OCI-LY1 (cell line): ENCODE results near the gene ZNF521.

Experiments used
- H2AFZ ChIP-seq: fragments of 200-600 bp; sonication (generic), shearing (Covaris generic); 2 replicates; pipeline ENCODE4 v1.6.0; 2014; ENCODE audit warnings: antibody characterized with exemption, mild to moderate bottlenecking, low read length
- H3F3A ChIP-seq: fragments of 200-600 bp; sonication (generic), shearing (Covaris generic); 2 replicates; pipeline ENCODE4 v1.6.0; 2014; ENCODE audit warnings: mild to moderate bottlenecking, antibody characterized with exemption, low read length, moderate library complexity; ENCODE audit not compliant: insufficient read depth
- H3K27ac ChIP-seq: fragments of 200-600 bp; sonication (generic); 2 replicates; pipeline ENCODE4 v1.5.1; 2014; ENCODE audit warnings: low read length, mixed run types, mild to moderate bottlenecking, low read depth; ENCODE audit not compliant: poor library complexity, severe bottlenecking
- H3K27me3 ChIP-seq: fragments of 200-600 bp; sonication (generic); 2 replicates; pipeline ENCODE4 v1.6.0; 2014; ENCODE audit warnings: antibody characterized with exemption, mild to moderate bottlenecking, low read length, moderate library complexity; ENCODE audit not compliant: insufficient read depth
- H3K36me3 ChIP-seq: fragments of 200-600 bp; sonication (generic); 2 replicates; pipeline ENCODE4 v1.6.1; 2014; ENCODE audit warnings: mild to moderate bottlenecking, antibody characterized with exemption, low read length, moderate library complexity, mixed read lengths; ENCODE audit not compliant: insufficient read depth
- H3K4me1 ChIP-seq: fragments of 200-600 bp; sonication (generic); 2 replicates; pipeline ENCODE4 v1.5.1; 2014; ENCODE audit warnings: mild to moderate bottlenecking, low read length, moderate library complexity; ENCODE audit not compliant: insufficient read depth, severe bottlenecking
- H3K4me2 ChIP-seq: fragments of 200-600 bp; sonication (generic), shearing (Covaris generic); 2 replicates; pipeline ENCODE4 v1.6.1; 2014; ENCODE audit warnings: low read length
- H3K4me3 ChIP-seq: fragments of 200-600 bp; sonication (generic); 2 replicates; pipeline ENCODE4 v1.5.1; 2014; ENCODE audit warnings: low read length, low read depth, mild to moderate bottlenecking, mixed read lengths; ENCODE audit not compliant: poor library complexity, severe bottlenecking
- H3K79me2 ChIP-seq: fragments of 200-600 bp; shearing (Covaris generic); 2 replicates; pipeline ENCODE4 v1.6.1; 2016; ENCODE audit warnings: mixed run types, low read length, mixed read lengths; ENCODE audit not compliant: insufficient read depth
- H3K9ac ChIP-seq: fragments of 200-600 bp; sonication (generic), shearing (Covaris generic); 2 replicates; pipeline ENCODE4 v1.6.1; 2014; ENCODE audit warnings: mild to moderate bottlenecking, low read length, mixed read lengths
- H3K9me2 ChIP-seq: fragments of 200-600 bp; sonication (generic), shearing (Covaris generic); 2 replicates; pipeline ENCODE4 v1.6.1; 2014; ENCODE audit warnings: low read depth, mild to moderate bottlenecking, low read length, mixed read lengths
- H3K9me3 ChIP-seq: fragments of 200-600 bp; shearing (Covaris generic); 2 replicates; pipeline ENCODE4 v1.6.1; 2014; ENCODE audit warnings: low read length, mixed read lengths
- H4K20me1 ChIP-seq: fragments of 200-600 bp; sonication (generic), shearing (Covaris generic); 2 replicates; pipeline ENCODE4 v1.6.0; 2016; ENCODE audit warnings: mild to moderate bottlenecking, low read length; ENCODE audit not compliant: insufficient read depth
- EZH2 ChIP-seq: fragments of 200-600 bp; sonication (generic), shearing (Covaris generic); IDR thresholded peaks from 2 replicates; pipeline ENCODE4 v1.8.0; 2017; ENCODE audit warnings: borderline replicate concordance, mixed run types, mild to moderate bottlenecking, antibody characterized with exemption, low read length, moderate library complexity, mixed read lengths
- TF ChIP-seq, protein P1 (sequence below): fragments of 200-600 bp; sonication (generic), shearing (Covaris generic); IDR thresholded peaks from 2 replicates; pipeline ENCODE4 v1.5.1; 2017; ENCODE audit warnings: mild to moderate bottlenecking, antibody characterized with exemption, low read length, moderate library complexity, mixed read lengths

Gene ZNF521

DNA sequence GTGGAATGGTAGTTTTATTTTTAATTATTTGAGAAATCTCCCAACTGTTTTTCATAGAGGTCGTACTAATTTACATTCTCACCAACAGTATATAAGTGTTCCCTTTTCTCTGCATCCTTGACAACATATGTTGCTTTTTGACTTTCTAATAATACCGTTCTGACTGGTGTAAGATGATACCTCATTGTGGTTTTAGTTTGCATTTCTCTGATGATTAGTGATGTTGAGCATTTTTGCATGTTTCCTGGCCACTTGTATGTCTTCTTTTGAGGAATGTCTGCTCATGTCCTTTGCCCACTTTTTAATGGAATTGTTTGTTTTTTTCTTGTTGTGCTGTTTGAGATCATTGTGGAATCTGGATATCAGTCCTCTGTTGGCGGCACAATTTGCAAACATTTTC, 242.5 kb downstream of the ZNF521 start:
- H3K4me2 ChIP-seq = no peak overlapping the region
- H3K4me1 ChIP-seq = no peaks in the 10 kb centered on the region
- no peak overlapping the region for H2AFZ ChIP-seq
- no peaks in the 10 kb centered on the region for H3K36me3 ChIP-seq
- H3K27ac ChIP-seq = no peak overlapping the region
- TF ChIP-seq, protein P1, sequence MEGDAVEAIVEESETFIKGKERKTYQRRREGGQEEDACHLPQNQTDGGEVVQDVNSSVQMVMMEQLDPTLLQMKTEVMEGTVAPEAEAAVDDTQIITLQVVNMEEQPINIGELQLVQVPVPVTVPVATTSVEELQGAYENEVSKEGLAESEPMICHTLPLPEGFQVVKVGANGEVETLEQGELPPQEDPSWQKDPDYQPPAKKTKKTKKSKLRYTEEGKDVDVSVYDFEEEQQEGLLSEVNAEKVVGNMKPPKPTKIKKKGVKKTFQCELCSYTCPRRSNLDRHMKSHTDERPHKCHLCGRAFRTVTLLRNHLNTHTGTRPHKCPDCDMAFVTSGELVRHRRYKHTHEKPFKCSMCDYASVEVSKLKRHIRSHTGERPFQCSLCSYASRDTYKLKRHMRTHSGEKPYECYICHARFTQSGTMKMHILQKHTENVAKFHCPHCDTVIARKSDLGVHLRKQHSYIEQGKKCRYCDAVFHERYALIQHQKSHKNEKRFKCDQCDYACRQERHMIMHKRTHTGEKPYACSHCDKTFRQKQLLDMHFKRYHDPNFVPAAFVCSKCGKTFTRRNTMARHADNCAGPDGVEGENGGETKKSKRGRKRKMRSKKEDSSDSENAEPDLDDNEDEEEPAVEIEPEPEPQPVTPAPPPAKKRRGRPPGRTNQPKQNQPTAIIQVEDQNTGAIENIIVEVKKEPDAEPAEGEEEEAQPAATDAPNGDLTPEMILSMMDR = no peak
- no peak for TF ChIP-seq EZH2
- no peaks in the 10 kb centered on the region for H3K27me3 ChIP-seq
- H4K20me1 ChIP-seq = no peaks in the 10 kb centered on the region
- no peak overlapping the region for H3K9ac ChIP-seq
- no peaks in the 10 kb centered on the region for H3K9me3 ChIP-seq
- no peaks in the 10 kb centered on the region for H3K9me2 ChIP-seq
- no peaks in the 10 kb centered on the region for H3F3A ChIP-seq
- H3K4me3 ChIP-seq = no peak overlapping the region
- no peaks in the 10 kb centered on the region for H3K79me2 ChIP-seq

DNA sequence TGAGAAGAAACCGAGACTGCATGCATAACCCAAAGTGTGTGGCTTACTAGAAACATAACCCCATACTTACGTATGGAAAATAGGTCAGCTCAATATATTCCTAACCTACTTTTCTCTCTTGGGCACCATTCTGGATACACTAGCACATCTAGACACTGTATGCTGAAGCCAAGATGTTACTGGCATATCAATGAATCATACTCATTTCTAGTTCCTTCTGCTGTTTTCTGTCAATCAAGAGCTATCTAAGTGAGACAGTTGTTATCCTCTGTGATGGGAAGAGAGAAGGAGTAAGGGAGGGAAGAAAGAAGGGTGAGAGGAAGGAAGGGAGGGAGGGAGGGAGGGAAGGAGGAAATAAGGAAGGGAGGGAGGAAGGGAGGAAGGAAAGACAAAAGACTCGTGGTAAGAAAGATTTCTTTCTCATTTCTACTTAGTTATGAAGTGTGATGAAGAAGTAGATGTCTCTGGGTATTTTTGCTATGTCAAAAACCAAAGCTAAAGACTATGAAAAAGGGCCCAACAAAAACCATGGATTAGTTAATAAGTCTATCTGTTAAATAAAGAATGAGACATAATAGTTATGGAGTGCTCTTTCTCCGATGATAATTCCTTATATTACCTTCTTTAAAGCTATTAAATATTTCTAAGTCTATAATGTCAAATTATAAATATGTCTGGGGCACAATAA, 248.4 kb downstream of the ZNF521 start:
- Histone ChIP-seq H3K4me1 (no peaks in the 10 kb centered on the region), H2AFZ (no peak overlapping the region), H3K4me3 (no peak overlapping the region), H3K36me3 (no peaks in the 10 kb centered on the region), H3K4me2 (no peak overlapping the region), H3K79me2 (no peaks in the 10 kb centered on the region), H3K27ac (no peak overlapping the region), H3K9ac (no peak overlapping the region), H3K9me2 (no peaks in the 10 kb centered on the region), H3F3A (no peaks in the 10 kb centered on the region), H3K9me3 (no peaks in the 10 kb centered on the region), H3K27me3 (no peaks in the 10 kb centered on the region), H4K20me1 (no peaks in the 10 kb centered on the region)
- TF ChIP-seq, protein P1 = no peak
- TF ChIP-seq EZH2 = no peak

DNA sequence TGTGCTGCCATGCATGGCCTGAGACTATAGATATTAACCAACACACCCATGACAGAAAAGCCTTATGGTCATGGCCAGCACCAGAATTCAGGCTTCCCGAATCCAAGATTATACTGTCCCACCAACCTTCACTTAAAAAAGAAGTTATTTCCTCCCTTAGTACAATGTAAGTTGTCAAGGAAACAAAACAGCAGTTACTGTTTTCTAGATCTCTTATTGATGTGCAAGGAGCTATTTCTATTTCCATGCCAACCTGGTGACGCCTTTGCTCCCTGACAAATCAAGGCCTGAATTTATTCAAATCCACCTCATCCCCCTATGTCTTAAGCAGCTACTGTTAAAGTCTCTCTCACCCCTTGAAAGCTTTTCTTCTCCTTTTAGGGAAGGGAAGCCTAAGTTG, 249.3 kb downstream of the ZNF521 start:
- H3K9me2 ChIP-seq = no peaks in the 10 kb centered on the region
- no peak overlapping the region for H3K9ac ChIP-seq
- H3F3A ChIP-seq = no peaks in the 10 kb centered on the region
- no peak overlapping the region for H2AFZ ChIP-seq
- H3K4me2 ChIP-seq = no peak overlapping the region
- no peaks in the 10 kb centered on the region for H3K9me3 ChIP-seq
- H4K20me1 ChIP-seq = no peaks in the 10 kb centered on the region
- H3K79me2 ChIP-seq = no peaks in the 10 kb centered on the region
- no peak overlapping the region for H3K27ac ChIP-seq
- H3K27me3 ChIP-seq = no peaks in the 10 kb centered on the region
- no peak overlapping the region for H3K4me3 ChIP-seq
- TF ChIP-seq, protein P1 = no peak
- no peak for TF ChIP-seq EZH2
- no peaks in the 10 kb centered on the region for H3K36me3 ChIP-seq
- no peaks in the 10 kb centered on the region for H3K4me1 ChIP-seq
